CD4-positive, alpha-beta T cell treated with Interferon alpha-2 for 1 hour (primary cell): Measurements from ENCODE around the gene GRID2IP.
A peak's percentile ranks its signal among the peaks of the same experiment; 100 is the strongest.
"Not testable (repeated sequence)": the region's sequence is repeated elsewhere in the genome, so short reads cannot be mapped to it uniquely, and the experiment has no call there.

Source experiments
- DNase-seq, 2 donors: peaks; one replicate each; pipeline ENCODE4 v3.0.0-alpha.2; 2020 to 2022

GRID2IP gene

GRCh38 chr7:6551016-6551511 lies at the start of gene GRID2IP:
TSS of gene GRID2IP (minus strand) at chr7:6551461. CDS start at chr7:6551436, 25 bp downstream.
- no peak for DNase-seq

GRCh38 chr7:6600093-6600492 lies 48.8 kb upstream of the GRID2IP start:
- no peak for DNase-seq

GRCh38 chr7:6590645-6591110 lies 39.4 kb upstream of the GRID2IP start:
- peak in 1 of 2 donors; percentile 3 for DNase-seq

GRCh38 chr7:6589829-6590644 lies 38.8 kb upstream of the GRID2IP start, which contains the start of gene INTS15:
TSS of gene INTS15 (plus strand) at chr7:6590021. CDS start at chr7:6590284, 263 bp downstream.
- peak; percentile 73 to 87 for DNase-seq

GRCh38 chr7:6589151-6589828 lies 38.0 kb upstream of the GRID2IP start:
- no peak for DNase-seq

GRCh38 chr7:6588566-6588965 lies 37.3 kb upstream of the GRID2IP start:
- no peak for DNase-seq

GRCh38 chr7:6585746-6586432 lies 34.6 kb upstream of the GRID2IP start:
- DNase-seq: not testable (repeated sequence)

- no peak for DNase-seq
Observed at GRCh38 chr7:6579446-6579845, 28.2 kb upstream of the GRID2IP start.

- DNase-seq: no peak
Observed at GRCh38 chr7:6578114-6579084, 27.1 kb upstream of the GRID2IP start.

- peak; percentile 88 to 90 for DNase-seq
Observed at GRCh38 chr7:6577369-6578113, 26.3 kb upstream of the GRID2IP start, which contains the start of gene ZDHHC4. TSS of gene ZDHHC4 (plus strand) at chr7:6577454. CDS start at chr7:6580562, 3,108 bp downstream.

GRCh38 chr7:6576867-6577368 lies 25.7 kb upstream of the GRID2IP start:
- peak in 1 of 2 donors; percentile 26 for DNase-seq

- no peak for DNase-seq
Observed at GRCh38 chr7:6576024-6576866, 25.0 kb upstream of the GRID2IP start.

GRCh38 chr7:6575281-6576023 lies 24.2 kb upstream of the GRID2IP start:
- DNase-seq: no peak

- no peak for DNase-seq
Observed at GRCh38 chr7:6571160-6571779, 20.0 kb upstream of the GRID2IP start.

- no peak for DNase-seq
Observed at GRCh38 chr7:6567886-6568285, 16.6 kb upstream of the GRID2IP start.

- no peak for DNase-seq
Observed at GRCh38 chr7:6565655-6566054, 14.4 kb upstream of the GRID2IP start.

- no peak for DNase-seq
Observed at GRCh38 chr7:6563936-6564770, 12.9 kb upstream of the GRID2IP start.

GRCh38 chr7:6562106-6562505 lies 10.8 kb upstream of the GRID2IP start:
- no peak for DNase-seq
